CD4-positive, alpha-beta T cell (primary cell): ENCODE results near the gene DOCK4. TPM values are rescaled to one million over a fixed set of nuclear protein-coding genes. Genes with fewer than 3 reads are reported as not detected.

ENCODE experiments used
- ATAC-seq: fragments of 200-7000 bp; cut with Tn5 transposase; one replicate; pipeline ENCODE4 v1.10.0; 2022; ENCODE audit warnings: mild to moderate bottlenecking; ENCODE audit not compliant: poor library complexity
- CTCF ChIA-PET: fragments of 350-600 bp; sonication (Branson Sonifier 250); formaldehyde crosslinking; loops from one replicate; lab custom pipeline; 2021; ENCODE audit warnings: antibody characterized with exemption, inconsistent platforms; lab: Charles Lee
- POLR2A ChIA-PET: fragments of 350-600 bp; sonication (Branson Sonifier 250); formaldehyde crosslinking; loops from one replicate; lab custom pipeline; 2021; ENCODE audit warnings: antibody characterized with exemption, inconsistent platforms; lab: Charles Lee
- DNase-seq, 14 experiments: peaks; one replicate each; pipeline ENCODE4 v3.0.0-alpha.2; 2013 to 2020; ENCODE audit warnings: mixed read lengths in 2 of 14
- H3K27ac ChIP-seq, 2 donors: one replicate each; pipeline versions ENCODE4 v1.5.1 to v1.7.0; 2013; ENCODE audit warnings: low read length in 2 of 2, low read depth in 1 of 2, mild to moderate bottlenecking in 1 of 2
- H3K27me3 ChIP-seq, 2 experiments: 1 replicate in 1 of 2; 2 replicates in 1 of 2; pipeline versions ENCODE4 v1.6.1 to v1.7.0; 2013; ENCODE audit warnings: low read length in 2 of 2, control low read depth in 1 of 2, mild to moderate bottlenecking in 1 of 2, moderate library complexity in 1 of 2; ENCODE audit not compliant: insufficient read depth in 2 of 2, control insufficient read depth in 1 of 2
- H3K36me3 ChIP-seq: one replicate; pipeline ENCODE4 v1.6.1; 2013; ENCODE audit warnings: low read length, control low read depth; ENCODE audit not compliant: insufficient read depth
- H3K4me1 ChIP-seq: one replicate; pipeline ENCODE4 v1.6.1; 2013; ENCODE audit warnings: low read length, control low read depth; ENCODE audit not compliant: insufficient read depth
- H3K4me3 ChIP-seq: one replicate; pipeline ENCODE4 v1.5.1; 2013; ENCODE audit warnings: mild to moderate bottlenecking, low read length, moderate library complexity
- H3K9me3 ChIP-seq, 2 experiments: 1 replicate in 1 of 2; 2 replicates in 1 of 2; pipeline versions ENCODE4 v1.6.1 to v1.7.0; 2013; ENCODE audit warnings: low read length in 2 of 2, mild to moderate bottlenecking in 2 of 2, control low read depth in 1 of 2, moderate library complexity in 1 of 2; ENCODE audit not compliant: control insufficient read depth in 1 of 2, insufficient read depth in 1 of 2
- H3K27ac Mint-ChIP-seq: one replicate; pipeline ENCODE4 v1.8.0; 2020; ENCODE audit warnings: mixed read lengths
- H3K27me3 Mint-ChIP-seq: one replicate; pipeline ENCODE4 v1.8.0; 2021; ENCODE audit warnings: mixed read lengths
- H3K36me3 Mint-ChIP-seq: one replicate; pipeline ENCODE4 v1.8.0; 2021; ENCODE audit warnings: low read depth, mixed read lengths
- H3K4me1 Mint-ChIP-seq: one replicate; pipeline ENCODE4 v1.8.0; 2021; ENCODE audit warnings: low read depth, mixed read lengths
- H3K4me3 Mint-ChIP-seq: one replicate; pipeline ENCODE4 v1.8.0; 2020; ENCODE audit warnings: mild to moderate bottlenecking, mixed read lengths
- H3K9me3 Mint-ChIP-seq: one replicate; pipeline ENCODE4 v1.8.0; 2020; ENCODE audit warnings: mixed read lengths
- CTCF ChIP-seq: fragments of 200-600 bp; IDR thresholded peaks from one replicate; pipeline ENCODE4 v1.8.0; 2022; ENCODE audit warnings: antibody characterized with exemption, mild to moderate bottlenecking
- intact Hi-C, 2 experiments: fragments of 100-400 bp; cut with DNase I in 1 of 2; cut with micrococcal nuclease in 1 of 2; formaldehyde crosslinking; loops; one replicate each; pipeline versions ENCODE4 v1.15.1 to v1.9.0; 2023 to 2025; cut with DNase I, micrococcal nuclease
- total RNA-seq, 174 experiments: library from RNA in 2 of 174; stranded (reverse) in 2 of 174; gene quantifications; one replicate each; pipeline ENCODE4 v1.2.3 and lab custom pipeline; 2021 to 2026

The DOCK4 gene
- total RNA-seq, 2 experiments from 2014 or later: 0.31 to 0.38 TPM

- Histone ChIP-seq H3K4me1 (no peaks in the 10 kb centered on the region), H3K4me3 (no peak overlapping the region), H3K27ac (no peak overlapping the region), H3K27me3 (no peaks in the 10 kb centered on the region), H3K9me3 (peaks cover 0 to 3% of the 10 kb centered on the region in 2 experiments), H3K36me3 (no peaks in the 10 kb centered on the region)
- intact Hi-C loops: loop anchor here in 1 of 2 experiments (5.0 kb wide), 1 partner anchor 458 kb away; no protein-coding TSS in a partner anchor
- no peaks in the 10 kb centered on the region for H3K4me1 Mint-ChIP-seq
- ChIA-PET POLR2A (no interaction called here), CTCF (no interaction called here)
- TF ChIP-seq CTCF: no peak
- no peaks in the 10 kb centered on the region for H3K36me3 Mint-ChIP-seq
- no peak overlapping the region for H3K4me3 Mint-ChIP-seq
- no peak for ATAC-seq
- H3K27ac Mint-ChIP-seq: no peak overlapping the region
- no peak for DNase-seq
- no peaks in the 10 kb centered on the region for H3K9me3 Mint-ChIP-seq
- H3K27me3 Mint-ChIP-seq: no peaks in the 10 kb centered on the region
These were observed 247.3 kb downstream of the DOCK4 start for GRCh38 chr7:111958896-111959295.

GRCh38 chr7:111958431-111958830 is 247.8 kb downstream of the DOCK4 start:
- H3K27ac ChIP-seq: no peak overlapping the region
- no peaks in the 10 kb centered on the region for H3K27me3 ChIP-seq
- no peak overlapping the region for H3K4me3 ChIP-seq
- peaks cover 0 to 3% of the 10 kb centered on the region in 2 experiments for H3K9me3 ChIP-seq
- H3K36me3 ChIP-seq: no peaks in the 10 kb centered on the region
- H3K4me1 ChIP-seq: no peaks in the 10 kb centered on the region
- DNase-seq (no peak), ATAC-seq (no peak)
- Mint-ChIP-seq H3K36me3 (no peaks in the 10 kb centered on the region), H3K9me3 (no peaks in the 10 kb centered on the region), H3K4me1 (no peaks in the 10 kb centered on the region), H3K27me3 (no peaks in the 10 kb centered on the region), H3K27ac (no peak overlapping the region), H3K4me3 (no peak overlapping the region)
- POLR2A ChIA-PET: no interaction called here
- intact Hi-C loops: loop anchor here in 1 of 2 experiments (5.0 kb wide), 1 partner anchor 459 kb away; no protein-coding TSS in a partner anchor
- CTCF ChIA-PET: no interaction called here
- no peak for TF ChIP-seq CTCF

GRCh38 chr7:111955616-111956015 is 250.6 kb downstream of the DOCK4 start:
- DNase-seq: no peak
- Histone ChIP-seq H3K27ac (no peak overlapping the region), H3K9me3 (peaks cover 0 to 3% of the 10 kb centered on the region in 2 experiments), H3K4me1 (no peaks in the 10 kb centered on the region), H3K27me3 (no peaks in the 10 kb centered on the region), H3K4me3 (no peak overlapping the region), H3K36me3 (no peaks in the 10 kb centered on the region)
- Mint-ChIP-seq H3K4me3 (no peak overlapping the region), H3K36me3 (no peaks in the 10 kb centered on the region), H3K27ac (no peak overlapping the region), H3K9me3 (no peaks in the 10 kb centered on the region), H3K27me3 (no peaks in the 10 kb centered on the region), H3K4me1 (no peaks in the 10 kb centered on the region)
- intact Hi-C loops: loop anchor here in 1 of 2 experiments (5.0 kb wide), 1 partner anchor 462 kb away; no protein-coding TSS in a partner anchor
- ATAC-seq: no peak
- ChIA-PET CTCF (no interaction called here), POLR2A (no interaction called here)
- TF ChIP-seq CTCF: no peak
